PC-9 (cell line): ENCODE results near the gene KLHL25. TPM values are rescaled to one million over a fixed set of nuclear protein-coding genes. Genes with fewer than 3 reads are reported as not detected.

ENCODE experiments used
- BruUV-seq: library from RNA; stranded (reverse); fragments of 400-500 nt; replicated peaks from 2 replicates; lab custom pipeline; 2021; lab: Mats Ljungman, UMichigan
- CTCF ChIA-PET: fragments of 300-600 bp; sonication (Branson Sonifier 250); formaldehyde crosslinking; loops from one replicate; lab custom pipeline; 2022; ENCODE audit warnings: antibody characterized with exemption; lab: Charles Lee
- POLR2A ChIA-PET: fragments of 300-600 bp; sonication (Branson Sonifier 250); formaldehyde crosslinking; loops from one replicate; lab custom pipeline; 2022; ENCODE audit warnings: antibody characterized with exemption; ENCODE audit not compliant: unreplicated experiment; lab: Charles Lee
- DNase-seq, 2 experiments: peaks; one replicate each; pipeline versions ENCODE4 v3.0.0 to v3.0.0-alpha.2; 2015 to 2022; ENCODE audit warnings: mixed read lengths in 1 of 2
- H2AFZ ChIP-seq: fragments of 200-600 bp; sonication (generic); 2 replicates; pipeline ENCODE4 v1.8.1; 2017; ENCODE audit warnings: antibody characterized with exemption
- H3F3A ChIP-seq: fragments of 200-600 bp; sonication (generic); 2 replicates; pipeline ENCODE4 v1.8.1; 2017; ENCODE audit warnings: antibody characterized with exemption, mild to moderate bottlenecking, low read depth; ENCODE audit not compliant: insufficient read depth
- H3K27ac ChIP-seq: fragments of 200-600 bp; sonication (generic); 2 replicates; pipeline ENCODE4 v1.6.1; 2016; ENCODE audit warnings: mixed run types
- H3K27me3 ChIP-seq: fragments of 200-600 bp; sonication (generic); 2 replicates; pipeline ENCODE4 v1.6.1; 2016; ENCODE audit warnings: low read depth, mixed run types; ENCODE audit not compliant: insufficient read depth
- H3K36me3 ChIP-seq: fragments of 200-600 bp; sonication (generic); 2 replicates; pipeline ENCODE4 v1.6.1; 2016; ENCODE audit warnings: low read depth, mixed run types
- H3K4me1 ChIP-seq: fragments of 200-600 bp; sonication (generic); replicated peaks from 2 replicates; pipeline ENCODE4 v1.6.1; 2016; ENCODE audit warnings: mixed run types; ENCODE audit not compliant: insufficient read depth
- H3K4me2 ChIP-seq: fragments of 200-600 bp; sonication (generic); 2 replicates; pipeline ENCODE4 v1.6.1; 2017; ENCODE audit warnings: mixed run types
- H3K4me3 ChIP-seq: fragments of 200-600 bp; sonication (generic); 2 replicates; pipeline ENCODE4 v1.6.1; 2016; ENCODE audit warnings: mixed run types
- H3K79me2 ChIP-seq: fragments of 200-600 bp; sonication (generic); 2 replicates; pipeline ENCODE4 v1.6.1; 2017; ENCODE audit warnings: low read depth, mixed run types
- H3K9me2 ChIP-seq: fragments of 200-600 bp; sonication (generic); 2 replicates; pipeline ENCODE4 v1.8.1; 2017; ENCODE audit warnings: mild to moderate bottlenecking; ENCODE audit not compliant: insufficient read depth
- H3K9me3 ChIP-seq: fragments of 200-600 bp; sonication (generic); 2 replicates; pipeline ENCODE4 v1.8.1; 2016; ENCODE audit warnings: low read depth; ENCODE audit not compliant: insufficient read depth
- H4K20me1 ChIP-seq: fragments of 200-600 bp; sonication (generic); 2 replicates; pipeline ENCODE4 v1.8.1; 2017; ENCODE audit not compliant: insufficient read depth
- EZH2 ChIP-seq: fragments of 200-600 bp; sonication (generic); IDR thresholded peaks from 2 replicates; pipeline ENCODE4 v1.8.0; 2017; ENCODE audit warnings: antibody characterized with exemption, low read depth
- intact Hi-C: fragments of 100-400 bp; cut with micrococcal nuclease; formaldehyde crosslinking; loops from one replicate; pipeline ENCODE4 v1.10.0; 2022; ENCODE audit not compliant: unreplicated experiment
- total RNA-seq: library from RNA; stranded (reverse); gene quantifications from 2 replicates; pipeline ENCODE4 v1.2.3, GENCODE V29; 2021
- TF ChIP-seq, protein P1 (sequence below): fragments of 200-600 bp; sonication (generic); conservative IDR thresholded peaks from 2 replicates; pipeline ENCODE4 v1.6.1; 2017; ENCODE audit warnings: mixed run types, antibody characterized with exemption, mild to moderate bottlenecking, moderate library complexity

Gene KLHL25
- total RNA-seq, 1 experiment from 2014 or later: 5.3 TPM

DNA sequence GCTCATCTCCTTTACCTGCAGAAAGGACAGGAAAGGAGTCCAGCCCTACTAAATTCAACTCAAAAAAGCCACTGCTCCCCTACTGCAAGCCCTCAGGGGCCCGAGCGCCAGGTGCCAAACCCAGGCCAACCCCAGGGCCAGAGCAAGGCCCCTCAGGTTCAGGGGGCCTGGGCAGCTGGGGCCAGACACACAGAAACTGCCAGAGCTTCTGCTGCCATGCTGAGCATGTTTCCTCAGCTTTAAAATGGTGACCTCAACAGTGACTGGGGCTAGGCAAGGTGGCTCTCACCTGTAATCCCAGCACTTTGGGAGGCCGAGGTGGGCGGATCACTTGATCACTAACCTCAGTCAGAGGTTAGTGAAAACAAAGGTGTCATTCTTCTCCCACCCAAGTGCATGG, 38.8 kb downstream of the KLHL25 start:
- no peaks in the 10 kb centered on the region for H3K4me1 ChIP-seq
- no peak overlapping the region for H3K27ac ChIP-seq
- H3F3A ChIP-seq: no peaks in the 10 kb centered on the region
- no TSS peak for BruUV-seq
- no peak for TF ChIP-seq EZH2
- TF ChIP-seq, protein P1, sequence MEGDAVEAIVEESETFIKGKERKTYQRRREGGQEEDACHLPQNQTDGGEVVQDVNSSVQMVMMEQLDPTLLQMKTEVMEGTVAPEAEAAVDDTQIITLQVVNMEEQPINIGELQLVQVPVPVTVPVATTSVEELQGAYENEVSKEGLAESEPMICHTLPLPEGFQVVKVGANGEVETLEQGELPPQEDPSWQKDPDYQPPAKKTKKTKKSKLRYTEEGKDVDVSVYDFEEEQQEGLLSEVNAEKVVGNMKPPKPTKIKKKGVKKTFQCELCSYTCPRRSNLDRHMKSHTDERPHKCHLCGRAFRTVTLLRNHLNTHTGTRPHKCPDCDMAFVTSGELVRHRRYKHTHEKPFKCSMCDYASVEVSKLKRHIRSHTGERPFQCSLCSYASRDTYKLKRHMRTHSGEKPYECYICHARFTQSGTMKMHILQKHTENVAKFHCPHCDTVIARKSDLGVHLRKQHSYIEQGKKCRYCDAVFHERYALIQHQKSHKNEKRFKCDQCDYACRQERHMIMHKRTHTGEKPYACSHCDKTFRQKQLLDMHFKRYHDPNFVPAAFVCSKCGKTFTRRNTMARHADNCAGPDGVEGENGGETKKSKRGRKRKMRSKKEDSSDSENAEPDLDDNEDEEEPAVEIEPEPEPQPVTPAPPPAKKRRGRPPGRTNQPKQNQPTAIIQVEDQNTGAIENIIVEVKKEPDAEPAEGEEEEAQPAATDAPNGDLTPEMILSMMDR: no peak
- H2AFZ ChIP-seq: no peak overlapping the region
- H3K9me2 ChIP-seq: no peaks in the 10 kb centered on the region
- ChIA-PET CTCF (no interaction called here), POLR2A (no interaction called here)
- DNase-seq: no peak
- intact Hi-C loops: no loop called here
- no peaks in the 10 kb centered on the region for H3K79me2 ChIP-seq
- no peaks in the 10 kb centered on the region for H3K36me3 ChIP-seq
- no peaks in the 10 kb centered on the region for H4K20me1 ChIP-seq
- H3K9me3 ChIP-seq: no peaks in the 10 kb centered on the region
- no peak overlapping the region for H3K4me2 ChIP-seq
- H3K4me3 ChIP-seq: no peak overlapping the region
- no peaks in the 10 kb centered on the region for H3K27me3 ChIP-seq

DNA sequence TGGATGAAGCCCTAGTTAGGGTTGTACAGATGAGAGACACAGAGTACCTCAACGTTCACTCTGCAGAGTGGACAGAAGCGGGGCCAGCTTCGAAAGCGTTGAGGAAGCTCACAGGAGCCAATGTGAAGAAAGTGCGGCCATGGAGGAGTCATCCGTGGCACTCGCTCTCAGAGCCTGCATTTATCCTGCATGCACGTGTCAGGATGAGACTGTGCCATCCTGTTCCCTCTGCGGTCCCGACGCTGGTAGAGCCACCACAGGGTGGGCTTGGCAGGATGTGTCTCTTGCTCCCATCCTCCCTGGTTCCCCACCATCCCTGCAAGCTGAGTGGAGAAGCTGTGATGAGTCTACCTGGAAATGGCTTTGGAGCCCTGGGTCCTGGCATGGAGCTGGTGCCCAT, 39.3 kb downstream of the KLHL25 start:
- CTCF ChIA-PET: no interaction called here
- no peak overlapping the region for H2AFZ ChIP-seq
- H3K9me2 ChIP-seq: no peaks in the 10 kb centered on the region
- no peaks in the 10 kb centered on the region for H3K36me3 ChIP-seq
- H3K4me2 ChIP-seq: no peak overlapping the region
- intact Hi-C loops: no loop called here
- H3K9me3 ChIP-seq: no peaks in the 10 kb centered on the region
- no TSS peak for BruUV-seq
- H3K27ac ChIP-seq: no peak overlapping the region
- H3K4me3 ChIP-seq: no peak overlapping the region
- no peaks in the 10 kb centered on the region for H4K20me1 ChIP-seq
- DNase-seq: no peak
- no peaks in the 10 kb centered on the region for H3K27me3 ChIP-seq
- no peaks in the 10 kb centered on the region for H3F3A ChIP-seq
- H3K4me1 ChIP-seq: no peaks in the 10 kb centered on the region
- POLR2A ChIA-PET: no interaction called here
- H3K79me2 ChIP-seq: no peaks in the 10 kb centered on the region
- TF ChIP-seq EZH2: no peak
- TF ChIP-seq, protein P1: no peak

DNA sequence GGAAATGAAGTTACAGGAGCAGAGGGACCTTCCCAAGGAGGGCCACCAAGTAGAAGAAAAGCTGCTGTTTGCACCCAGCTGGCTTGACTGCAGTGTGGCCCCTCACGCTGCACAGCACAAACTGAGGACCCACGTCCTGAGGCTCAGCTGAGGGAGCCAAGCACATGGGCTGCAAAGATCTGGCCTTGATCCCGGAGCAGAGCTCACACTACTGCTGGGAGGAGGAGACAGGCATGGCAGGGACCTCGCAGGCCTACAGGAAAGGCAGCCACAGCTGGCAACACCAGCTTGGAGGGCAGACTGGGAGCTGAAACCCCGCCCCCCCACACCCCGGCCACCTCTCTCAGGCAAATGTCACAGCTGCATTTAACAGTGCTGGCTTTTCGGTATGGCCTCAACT, 39.7 kb downstream of the KLHL25 start:
- POLR2A ChIA-PET: no interaction called here
- Histone ChIP-seq H4K20me1 (no peaks in the 10 kb centered on the region), H3K4me1 (no peaks in the 10 kb centered on the region), H3K4me3 (no peak overlapping the region), H3K9me3 (no peaks in the 10 kb centered on the region), H3K4me2 (no peak overlapping the region), H3K27ac (no peak overlapping the region), H2AFZ (no peak overlapping the region), H3K36me3 (no peaks in the 10 kb centered on the region), H3K79me2 (no peaks in the 10 kb centered on the region), H3K9me2 (no peaks in the 10 kb centered on the region), H3F3A (no peaks in the 10 kb centered on the region), H3K27me3 (no peaks in the 10 kb centered on the region)
- no TSS peak for BruUV-seq
- TF ChIP-seq, protein P1: no peak
- no peak for TF ChIP-seq EZH2
- CTCF ChIA-PET: no interaction called here
- intact Hi-C loops: no loop called here
- DNase-seq: no peak
